Renal cortex interstitium (tissue), 15 donors: ENCODE results near the gene CCDC141. TPM values are rescaled to one million over a fixed set of nuclear protein-coding genes. Genes with fewer than 3 reads are reported as not detected.
"Not testable (repeated sequence)": the region's sequence is repeated elsewhere in the genome, so short reads cannot be mapped to it uniquely, and the experiment has no call there.

Experiments
- DNase-seq, 11 donors: peaks; one replicate each; pipeline ENCODE4 v3.0.0-alpha.2; 2013; ENCODE audit warnings: low read depth in 9 of 11, low spot score in 4 of 11; ENCODE audit errors: extremely low read depth in 1 of 11
- long read RNA-seq, 16 experiments: transcript quantifications; one replicate each; lab custom pipeline, GENCODE V29; 2026
- polyA plus RNA-seq, 3 donors: library from polyadenylated mRNA; unstranded; fragments of 120-200 nt; gene quantifications; one replicate each; pipeline ENCODE4 v1.2.1, GENCODE V29; 2013; ENCODE audit not compliant: insufficient read length in 3 of 3

CCDC141 gene, protein sequence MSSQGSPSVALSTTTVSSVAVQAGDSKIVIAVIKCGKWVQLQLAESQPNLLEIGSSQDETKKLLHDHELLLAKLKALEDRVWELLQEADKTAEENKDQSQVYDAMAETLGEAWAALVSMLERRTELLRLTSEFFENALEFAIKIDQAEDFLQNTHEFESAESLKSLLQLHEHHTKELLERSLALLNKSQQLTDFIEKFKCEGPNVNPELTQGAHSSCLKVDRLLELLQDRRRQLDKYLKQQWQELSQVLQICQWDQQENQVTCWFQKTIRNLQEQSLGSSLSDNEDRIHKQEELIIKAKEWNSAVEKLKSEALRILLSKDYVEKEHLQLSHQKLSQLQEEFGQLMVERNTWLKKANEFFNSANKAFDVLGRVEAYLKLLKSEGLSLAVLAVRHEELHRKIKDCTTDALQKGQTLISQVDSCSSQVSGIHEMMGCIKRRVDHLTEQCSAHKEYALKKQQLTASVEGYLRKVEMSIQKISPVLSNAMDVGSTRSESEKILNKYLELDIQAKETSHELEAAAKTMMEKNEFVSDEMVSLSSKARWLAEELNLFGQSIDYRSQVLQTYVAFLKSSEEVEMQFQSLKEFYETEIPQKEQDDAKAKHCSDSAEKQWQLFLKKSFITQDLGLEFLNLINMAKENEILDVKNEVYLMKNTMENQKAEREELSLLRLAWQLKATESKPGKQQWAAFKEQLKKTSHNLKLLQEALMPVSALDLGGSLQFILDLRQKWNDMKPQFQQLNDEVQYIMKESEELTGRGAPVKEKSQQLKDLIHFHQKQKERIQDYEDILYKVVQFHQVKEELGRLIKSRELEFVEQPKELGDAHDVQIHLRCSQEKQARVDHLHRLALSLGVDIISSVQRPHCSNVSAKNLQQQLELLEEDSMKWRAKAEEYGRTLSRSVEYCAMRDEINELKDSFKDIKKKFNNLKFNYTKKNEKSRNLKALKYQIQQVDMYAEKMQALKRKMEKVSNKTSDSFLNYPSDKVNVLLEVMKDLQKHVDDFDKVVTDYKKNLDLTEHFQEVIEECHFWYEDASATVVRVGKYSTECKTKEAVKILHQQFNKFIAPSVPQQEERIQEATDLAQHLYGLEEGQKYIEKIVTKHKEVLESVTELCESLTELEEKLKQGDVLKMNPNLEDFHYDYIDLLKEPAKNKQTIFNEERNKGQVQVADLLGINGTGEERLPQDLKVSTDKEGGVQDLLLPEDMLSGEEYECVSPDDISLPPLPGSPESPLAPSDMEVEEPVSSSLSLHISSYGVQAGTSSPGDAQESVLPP (N-terminal part only)
- polyA plus RNA-seq: under 1 TPM; 0.22 to 0.32 (median 0.22) TPM
- long read RNA-seq, donor 1: 0 reads
- long read RNA-seq, donor 2: 0 reads
- long read RNA-seq, donor 3: 0 reads
- long read RNA-seq, donor 4: 0 reads
- long read RNA-seq, donor 5: 0 reads
- long read RNA-seq, donor 6: 0 reads
- long read RNA-seq, donor 7: 0 reads
- long read RNA-seq, donor 8: 0 reads
- long read RNA-seq, donor 9: 0 reads
- long read RNA-seq, donor 10: 0 reads
- long read RNA-seq, donor 11: 0 reads
- long read RNA-seq, donor 12: 0 reads
- long read RNA-seq, donor 13: 0 reads
- long read RNA-seq, donor 14: 0 reads
- long read RNA-seq, donor 15: 0 reads
- long read RNA-seq, donor 16: 0 reads

DNA sequence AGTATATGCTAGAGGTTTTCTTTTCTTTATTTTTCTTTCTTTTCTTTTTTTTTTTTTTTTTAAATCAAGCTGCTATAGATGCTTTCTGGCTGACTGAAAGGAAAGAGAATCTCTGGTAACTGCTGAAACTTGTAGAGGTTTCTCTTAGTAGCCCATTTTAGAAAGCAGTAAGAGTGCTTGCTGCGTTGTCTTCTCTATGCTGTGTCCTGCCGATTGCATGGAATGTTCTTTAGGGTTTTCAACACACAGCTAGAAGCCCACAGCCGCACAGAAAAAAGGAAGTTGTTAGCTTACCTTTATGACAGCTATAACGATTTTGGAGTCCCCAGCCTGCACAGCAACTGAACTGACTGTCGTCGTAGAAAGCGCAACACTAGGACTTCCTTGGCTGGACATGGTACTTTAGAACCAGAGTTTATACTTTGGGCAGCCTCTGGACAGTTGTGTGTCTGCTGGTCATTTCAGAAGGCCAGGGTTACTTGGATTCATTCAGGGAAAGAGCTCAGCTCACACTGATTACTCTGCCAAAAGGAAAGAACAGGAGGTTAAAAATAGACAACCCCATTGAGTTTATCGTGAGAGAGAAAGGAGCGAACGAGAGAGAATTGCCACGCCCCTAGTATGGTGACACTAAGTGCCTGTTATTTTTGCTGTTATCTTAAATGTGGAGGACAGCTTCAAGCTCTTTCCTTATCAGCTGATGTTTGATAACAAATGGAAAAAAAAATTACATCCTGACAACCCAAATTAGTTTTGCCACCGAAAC is at the start of gene CCDC141:
CCDC141 (minus strand) TSS at position 592 of the 766 bp plus-strand sequence; CDS start at position 396, 196 bp downstream.
- DNase-seq: no peak

DNA sequence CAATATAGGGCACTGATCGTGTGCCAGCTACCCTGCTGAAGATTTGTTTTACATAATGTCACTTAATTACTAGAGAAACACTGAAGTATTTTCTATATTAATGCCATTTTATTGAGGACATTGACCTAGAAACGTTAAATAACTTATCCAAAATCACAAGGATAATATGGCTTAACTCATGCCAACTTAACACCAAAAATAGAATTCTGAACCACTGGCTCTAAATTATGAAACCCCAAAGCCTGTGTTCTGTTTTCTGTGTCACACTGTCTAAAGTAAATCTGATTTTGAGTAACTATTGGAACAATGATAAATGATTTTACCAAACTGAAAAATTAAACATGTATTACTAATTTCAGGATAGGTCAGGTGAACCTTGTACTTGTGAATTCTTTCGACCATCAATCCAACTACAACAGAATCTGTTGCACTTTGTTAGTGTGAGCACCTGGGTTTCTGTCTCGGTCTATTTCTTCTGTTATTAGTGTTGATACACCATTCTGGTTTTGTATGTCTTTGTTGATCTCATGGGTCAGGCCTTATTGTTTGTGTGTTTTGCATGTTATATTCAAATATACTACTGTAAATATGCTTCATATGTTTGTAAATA is 48.2 kb upstream of the CCDC141 start:
- DNase-seq: no peak

DNA sequence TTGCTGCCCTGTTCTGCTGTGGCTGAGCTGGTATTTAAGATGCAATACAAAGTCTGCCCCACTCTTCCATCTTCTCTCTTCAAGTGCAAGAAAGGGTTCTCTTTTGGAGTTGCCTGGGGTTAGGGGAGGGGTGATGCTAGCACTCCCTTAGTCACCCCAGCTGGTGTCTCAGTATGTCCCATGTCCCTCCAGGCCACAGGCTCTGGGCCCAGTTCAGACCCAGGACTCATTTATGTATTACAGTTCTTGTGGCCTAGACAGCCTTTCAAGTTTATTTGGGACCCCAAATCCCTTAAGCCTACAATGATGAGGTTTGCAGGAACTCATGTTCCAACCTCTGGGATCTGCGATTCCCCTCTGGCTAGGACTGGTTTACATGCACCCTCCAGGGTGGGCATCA is 47.2 kb upstream of the CCDC141 start:
- DNase-seq: no peak

DNA sequence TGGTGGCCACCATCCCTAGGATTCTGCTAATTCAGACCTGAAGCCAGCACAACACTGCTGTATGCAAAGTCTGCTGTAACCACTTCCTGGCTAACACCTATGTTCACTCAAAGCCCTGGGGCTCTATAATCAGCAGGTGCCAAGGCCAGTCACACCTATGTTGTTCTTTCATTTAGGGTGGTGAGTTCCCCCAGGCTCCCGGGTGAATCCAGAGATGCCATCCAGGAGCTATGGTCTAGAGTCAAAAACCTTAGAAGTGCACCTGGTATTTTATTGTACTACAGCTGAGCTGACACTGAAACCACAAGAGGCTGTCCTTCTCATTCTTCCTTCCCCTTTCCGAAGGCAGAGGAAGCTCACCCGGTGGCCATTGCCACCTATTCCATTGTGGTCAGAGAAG is 46.2 kb upstream of the CCDC141 start:
- no peak for DNase-seq

DNA sequence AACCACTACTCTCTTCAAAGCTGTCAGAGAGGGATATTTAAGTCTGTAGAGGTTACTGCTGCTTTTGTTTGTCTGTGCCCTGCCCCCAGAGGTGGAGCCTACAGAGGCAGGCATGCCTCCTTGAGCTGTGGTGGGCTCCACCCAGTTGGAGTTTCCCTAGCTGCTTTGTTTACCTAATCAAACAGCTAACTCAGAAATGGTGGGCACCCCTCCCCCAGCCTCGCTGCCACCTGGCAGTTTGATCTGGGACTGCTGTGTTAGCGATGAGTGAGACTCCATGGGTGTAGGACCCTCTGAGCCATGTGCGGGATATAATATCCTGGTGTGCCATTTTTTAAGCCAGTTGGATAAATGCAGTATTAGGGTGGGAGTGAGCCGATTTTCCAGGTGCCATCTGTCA is 43.0 kb upstream of the CCDC141 start:
- not testable (repeated sequence) for DNase-seq

DNA sequence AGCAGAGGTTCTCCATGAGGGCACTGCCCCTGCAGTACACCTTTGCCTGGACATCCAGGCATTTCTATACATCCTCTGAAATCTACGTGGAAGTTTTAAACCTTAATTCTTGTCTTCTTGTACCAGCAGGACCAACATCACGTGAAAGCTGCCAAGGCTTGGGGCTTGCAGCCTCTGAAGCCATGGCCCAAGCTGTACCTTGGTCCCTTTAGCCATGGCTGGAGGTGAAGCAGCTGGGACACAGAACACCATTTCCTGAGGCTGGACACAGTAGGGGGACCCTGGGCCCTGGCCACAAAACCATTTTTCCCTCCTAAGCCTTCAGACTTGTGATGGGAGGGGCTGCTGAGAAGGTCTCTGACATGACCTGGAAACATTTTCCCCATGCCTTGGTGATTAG is 32.8 kb upstream of the CCDC141 start:
- DNase-seq: no peak

DNA sequence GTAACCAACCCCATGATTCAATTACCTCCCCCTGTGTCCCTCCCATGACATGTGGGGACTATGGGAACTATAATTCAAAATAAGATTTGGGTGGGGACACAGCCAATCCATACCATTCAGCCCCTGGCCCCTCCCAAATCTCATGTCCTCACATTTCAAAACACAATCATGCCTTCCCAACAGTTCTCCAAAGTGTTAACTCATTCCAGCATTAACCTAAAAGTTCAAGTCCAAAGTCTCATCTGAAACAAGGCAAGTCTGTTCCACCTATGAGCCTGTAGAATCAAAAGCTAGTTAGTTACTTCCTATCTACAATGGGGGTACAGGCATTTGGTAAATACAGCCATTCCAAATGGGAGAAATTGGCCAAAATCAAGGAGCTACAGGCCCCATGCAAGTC is 32.0 kb upstream of the CCDC141 start:
- no peak for DNase-seq

DNA sequence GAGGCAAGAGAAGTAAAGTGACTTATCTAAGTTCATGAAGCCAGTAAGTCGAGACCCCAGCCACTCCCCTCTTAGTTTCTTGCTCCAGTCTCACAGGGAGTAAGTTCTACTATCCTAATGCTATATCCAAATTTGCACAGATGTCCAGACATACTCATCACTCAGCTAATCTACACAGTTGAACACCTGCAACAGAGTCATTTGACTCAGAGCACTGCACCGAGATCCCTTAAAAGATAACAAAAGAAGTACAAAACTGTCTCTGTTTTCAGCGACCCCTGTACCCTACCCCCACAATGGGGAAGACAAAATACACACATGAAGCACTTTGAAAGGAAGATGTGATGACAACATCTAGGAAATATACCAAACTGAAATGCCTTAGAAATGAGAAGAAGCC is 22.6 kb upstream of the CCDC141 start:
- DNase-seq: no peak

DNA sequence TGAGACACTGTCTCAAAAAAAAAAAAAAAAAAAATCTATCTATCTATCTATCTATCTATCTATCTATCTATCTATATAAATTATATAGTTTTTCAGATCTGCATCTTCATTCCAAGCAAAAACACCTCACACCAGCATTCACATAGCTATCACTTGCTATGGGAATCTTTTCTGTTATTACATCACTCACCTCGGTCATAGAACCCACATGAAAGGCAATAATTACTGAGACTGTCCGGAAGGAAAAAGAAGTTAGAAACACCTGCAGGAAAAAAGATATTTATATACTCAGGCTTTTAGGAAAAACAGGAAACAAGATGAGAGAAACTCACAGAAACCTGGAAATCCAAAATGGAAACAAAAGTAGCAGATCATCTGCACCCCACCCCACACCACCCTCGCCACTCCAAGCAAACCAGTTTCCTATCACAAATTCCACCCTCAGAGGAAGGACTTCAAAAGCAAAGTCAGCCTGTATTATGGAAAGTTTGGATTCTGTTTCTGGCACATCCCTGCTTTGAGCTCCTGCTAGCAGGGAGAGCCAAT is 21.9 kb upstream of the CCDC141 start:
- DNase-seq: no peak

DNA sequence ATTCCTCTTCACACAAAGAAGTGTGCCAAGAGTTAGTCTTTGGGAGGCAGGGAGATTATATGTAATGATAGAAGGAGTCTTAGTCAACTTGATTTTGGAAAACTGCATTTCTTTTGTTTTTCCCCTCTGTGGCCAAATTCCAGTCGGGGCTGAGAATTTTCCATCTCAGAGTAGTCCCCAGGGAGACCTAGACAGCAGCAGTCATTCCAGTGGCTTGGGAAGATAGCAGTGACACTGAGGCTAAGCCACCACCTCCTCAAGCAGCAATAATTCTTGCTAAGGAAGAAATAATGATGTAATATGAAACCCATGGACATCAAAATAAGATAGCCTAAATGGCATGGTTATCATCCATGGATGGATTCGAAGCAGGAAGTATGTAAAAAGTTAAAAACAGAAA is 21.0 kb upstream of the CCDC141 start:
- DNase-seq: no peak

DNA sequence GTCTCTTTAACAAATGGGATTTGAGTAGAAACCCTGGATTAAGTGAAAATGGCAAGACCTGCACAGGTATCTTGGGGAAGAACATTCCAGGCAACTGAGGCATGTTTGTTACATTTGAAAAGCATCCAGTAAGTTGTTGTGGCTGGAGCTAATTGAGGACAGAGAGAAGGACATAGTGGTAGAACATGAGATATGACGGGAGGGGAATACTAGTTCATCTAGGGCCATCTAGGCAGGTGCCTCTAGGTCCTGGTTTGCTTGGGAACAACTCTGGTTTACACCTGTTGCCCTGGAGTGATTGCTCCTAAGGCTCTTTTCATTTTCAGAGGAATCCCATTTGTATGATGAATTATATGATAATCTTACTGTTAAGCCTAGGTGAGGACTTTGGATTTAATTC is 19.7 kb upstream of the CCDC141 start:
- DNase-seq: no peak

DNA sequence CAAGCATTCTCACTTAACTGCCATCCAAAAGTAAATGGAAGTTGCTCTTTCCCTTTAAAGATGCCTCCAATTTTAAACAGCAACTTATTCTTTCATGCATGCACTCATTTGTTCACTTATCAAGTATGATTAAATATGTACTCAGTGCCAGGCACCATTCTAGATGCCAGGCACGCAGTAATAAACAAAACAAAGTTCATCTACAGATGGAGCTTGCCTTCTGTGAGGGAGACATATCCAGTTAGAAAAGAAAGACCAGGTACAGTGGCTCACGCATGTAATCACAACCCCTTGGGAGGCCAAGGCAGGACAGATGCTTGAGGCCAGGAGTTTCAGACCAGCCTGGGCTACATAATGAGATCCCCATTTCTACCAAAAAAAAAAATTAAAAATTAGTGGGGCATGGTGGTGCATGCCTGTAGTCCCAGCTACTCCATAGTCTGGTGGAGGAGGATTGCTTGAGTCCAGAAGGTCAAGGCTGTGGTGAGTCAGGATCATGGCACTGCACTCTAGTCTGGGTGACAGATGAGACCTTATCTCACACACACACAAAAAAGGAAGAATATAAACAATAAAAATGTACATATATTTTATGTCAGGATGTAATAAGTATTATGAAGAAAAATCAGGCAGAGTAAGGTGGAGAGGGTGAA is 19.2 kb upstream of the CCDC141 start:
- no peak for DNase-seq

DNA sequence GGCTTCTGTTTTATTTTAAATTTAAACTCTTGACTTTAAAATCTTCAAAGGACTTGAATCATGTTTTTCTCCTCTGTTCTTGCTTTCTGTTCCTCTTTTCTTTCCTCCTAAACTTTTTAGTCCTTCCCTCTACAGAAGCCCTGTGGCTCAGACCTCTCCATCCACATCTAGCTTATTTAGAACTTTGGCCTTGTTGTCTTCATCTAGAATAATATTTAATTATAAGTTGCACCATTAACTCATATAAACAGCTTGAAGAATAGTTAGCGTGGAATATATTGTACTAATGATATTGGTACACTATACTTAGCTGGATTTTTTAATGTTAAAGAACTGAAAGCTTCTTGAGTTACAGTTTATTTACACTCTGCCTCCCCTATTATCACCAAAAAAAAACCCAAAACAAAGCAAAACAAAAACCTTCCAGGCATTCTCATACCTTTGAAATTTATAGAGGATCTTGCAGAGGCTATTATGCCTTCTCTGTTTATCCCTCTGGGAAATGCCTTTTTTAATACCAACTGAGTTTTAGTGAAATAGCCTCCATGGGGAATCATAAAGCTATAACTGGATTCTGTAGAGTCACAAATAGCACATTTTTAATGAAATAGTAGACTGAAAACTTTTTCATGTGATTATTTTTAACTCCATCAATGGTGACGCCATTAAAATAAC is 9.2 kb upstream of the CCDC141 start:
- DNase-seq: no peak

DNA sequence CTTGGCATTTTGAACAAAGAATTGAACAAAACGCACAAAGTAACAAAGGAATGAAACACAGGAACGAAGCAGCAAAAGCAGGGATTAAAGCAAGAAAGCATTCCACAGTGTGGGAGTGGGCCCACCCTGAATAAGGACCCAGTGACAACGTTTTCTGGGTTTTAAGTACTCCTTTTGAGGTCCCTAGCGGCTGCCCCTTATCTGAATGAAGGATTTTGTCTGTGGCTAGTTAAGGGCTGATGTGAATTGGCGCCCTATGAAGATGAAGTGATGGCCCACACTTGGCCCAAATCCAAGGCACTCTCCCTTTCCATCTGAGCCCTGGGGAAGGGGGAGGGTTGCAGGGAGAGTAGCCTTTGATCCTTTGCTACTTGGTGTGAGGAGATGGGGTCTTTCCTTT is 7.8 kb upstream of the CCDC141 start:
- DNase-seq: no peak

DNA sequence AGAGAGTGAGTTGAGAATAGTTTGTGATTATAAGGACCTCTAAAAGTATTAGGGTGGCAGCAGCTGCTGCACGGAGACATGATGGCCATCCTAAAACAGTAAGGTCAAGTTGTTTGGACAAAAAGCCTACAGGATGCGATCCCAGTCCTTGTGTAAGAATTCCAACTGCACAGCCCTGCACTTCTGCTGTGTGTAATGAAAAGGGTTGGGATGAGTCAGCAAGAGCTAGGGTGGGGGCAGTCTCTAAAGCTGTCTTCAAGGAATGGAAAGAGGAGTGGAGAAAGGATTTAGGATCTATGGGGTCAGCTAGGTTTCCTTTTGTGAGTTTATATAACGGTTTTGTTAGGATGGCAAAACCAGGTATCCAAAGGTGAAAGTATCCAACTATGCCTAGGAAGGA is 3.6 kb upstream of the CCDC141 start:
- DNase-seq: not testable (repeated sequence)

DNA sequence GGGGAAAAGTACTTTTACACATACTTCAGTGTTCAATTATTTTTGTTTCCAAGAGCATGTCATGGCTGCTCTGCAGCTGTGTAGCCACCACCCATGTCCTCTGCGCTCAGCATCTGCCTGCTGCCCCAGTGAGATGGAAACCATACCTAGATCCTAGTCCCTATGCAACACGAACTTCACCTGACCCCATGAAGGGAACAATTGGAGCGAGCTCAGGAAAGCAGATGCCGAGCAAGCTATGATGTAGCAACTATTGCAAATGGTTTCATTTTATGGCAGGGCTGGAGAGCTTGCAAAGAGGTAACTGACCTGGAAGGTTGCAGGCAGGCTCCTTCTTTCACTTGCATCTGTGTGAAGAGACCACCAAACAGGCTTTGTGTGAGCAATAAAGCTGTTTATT is 1.3 kb upstream of the CCDC141 start:
- no peak for DNase-seq
